ENCODE measurements around the gene PDZK1. TPM values are rescaled to one million over a fixed set of nuclear protein-coding genes. Genes with fewer than 3 reads are reported as not detected.

Gene PDZK1
- total and polyA plus RNA-seq, 2 of the 8 experiments (the other 6 are each of a cell fraction or from before 2014, with no cell fraction given): 0.17 TPM; not detected in 1

DNA sequence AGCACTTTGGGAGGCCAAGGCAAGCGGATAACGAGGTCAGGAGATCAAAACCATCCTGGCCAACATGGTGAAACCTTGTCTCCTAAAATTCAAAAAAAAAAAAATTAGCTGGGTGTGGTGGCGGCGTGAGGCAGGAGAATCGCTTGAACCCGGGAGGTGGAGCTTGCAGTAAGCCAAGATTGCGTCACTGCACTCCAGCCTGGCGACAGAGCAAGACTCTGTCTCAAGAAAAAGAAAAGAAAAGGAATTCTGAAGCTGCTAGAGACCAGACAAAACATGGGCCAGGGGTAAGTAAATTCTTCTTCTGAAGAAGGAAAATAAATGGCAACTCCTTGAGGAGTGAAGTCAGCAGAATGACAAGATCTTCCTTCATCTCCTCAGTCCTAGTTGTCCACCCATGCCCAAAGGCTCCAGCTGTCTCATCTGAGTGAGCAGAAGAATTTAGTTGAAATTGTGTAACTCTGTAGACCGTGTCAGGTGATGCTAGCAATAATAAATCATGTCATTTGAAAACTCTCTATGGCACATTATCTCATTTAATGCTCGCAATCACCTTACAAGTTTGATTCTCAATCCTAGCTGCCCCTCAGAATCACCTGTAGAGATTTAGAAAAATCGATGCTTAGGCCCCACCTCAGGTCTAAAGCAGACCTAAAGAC lies 14.3 kb downstream of the PDZK1 start:
- CTCF ChIA-PET (ENCODE audit: partially characterized antibody): interaction anchor here (0.9 to 1.4 kb wide), 2 partner anchors 29 to 157 kb away, joined by 3 read pairs; no protein-coding TSS in a partner anchor
- no peak for TF ChIP-seq TAF1 (IDR thresholded peaks at IDR 0.05; ENCODE audit: low read depth, low read length)
- TF ChIP-seq SRF (IDR thresholded peaks at IDR 0.05; ENCODE audit: low read depth, low read length): no peak
- no peak for TF ChIP-seq TBP (IDR thresholded peaks at IDR 0.05; ENCODE audit: low read depth, low read length)
- no peak for TF ChIP-seq BACH1 (IDR thresholded peaks at IDR 0.05; ENCODE audit: low read length)
- no peak for TF ChIP-seq MAFK (IDR thresholded peaks at IDR 0.05; ENCODE audit: low read depth, low read length)
- TF ChIP-seq, protein P1, sequence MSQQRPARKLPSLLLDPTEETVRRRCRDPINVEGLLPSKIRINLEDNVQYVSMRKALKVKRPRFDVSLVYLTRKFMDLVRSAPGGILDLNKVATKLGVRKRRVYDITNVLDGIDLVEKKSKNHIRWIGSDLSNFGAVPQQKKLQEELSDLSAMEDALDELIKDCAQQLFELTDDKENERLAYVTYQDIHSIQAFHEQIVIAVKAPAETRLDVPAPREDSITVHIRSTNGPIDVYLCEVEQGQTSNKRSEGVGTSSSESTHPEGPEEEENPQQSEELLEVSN (IDR thresholded peaks at IDR 0.05): no peak
- no peak for TF ChIP-seq RXRA (IDR thresholded peaks at IDR 0.05; ENCODE audit: insufficient read depth, low read depth, low read length)
- no peak for TF ChIP-seq ZNF274 (IDR thresholded peaks at IDR 0.05; ENCODE audit: borderline replicate concordance, extremely low read depth, low read length)
- TF ChIP-seq RFX5 (IDR thresholded peaks at IDR 0.05; ENCODE audit: borderline replicate concordance, low read depth, low read length): no peak
- no peak for TF ChIP-seq YY1 (IDR thresholded peaks at IDR 0.05; ENCODE audit: low read depth, low read length)
- TF ChIP-seq EGR1 (IDR thresholded peaks at IDR 0.05; ENCODE audit: borderline replicate concordance, low read depth, low read length): no peak
- no peak overlapping the region for H4K5ac ChIP-seq (ENCODE audit: insufficient read length, low read depth, low read length)

More for the DNA sequence above, 14.3 kb downstream of the PDZK1 start:
- H3K79me1 ChIP-seq (ENCODE audit: low read depth, low read length): no peaks in the 10 kb centered on the region
- POLR2A ChIA-PET (ENCODE audit: partially characterized antibody): no interaction called here
- H3K27me3 ChIP-seq (replicated peaks in 1 of 4; ENCODE audit: control insufficient read depth in 3 of 4, extremely low read depth in 1 of 4, insufficient read depth in 3 of 4, low read length in 3 of 4): no peaks in the 10 kb centered on the region
- no peak overlapping the region for H3K23ac ChIP-seq (ENCODE audit: insufficient read length)
- no peak overlapping the region for H4K8ac ChIP-seq (ENCODE audit: extremely low read depth, insufficient read depth, low read length)
- H2BK15ac ChIP-seq (ENCODE audit: low read length): no peak overlapping the region
- H4K91ac ChIP-seq (replicated peaks; ENCODE audit: insufficient read length, low read length): no peak overlapping the region
- no peak overlapping the region for H2BK5ac ChIP-seq (ENCODE audit: low read depth, low read length)
- no peak overlapping the region for H3K4me2 ChIP-seq (ENCODE audit: insufficient read depth in 1 of 2, low read depth in 2 of 2, low read length in 2 of 2)
- H4K20me1 ChIP-seq (replicated peaks in 1 of 2; ENCODE audit: control insufficient read depth in 1 of 2, insufficient read depth in 2 of 2, low read length in 2 of 2): no peaks in the 10 kb centered on the region
- no peaks in the 10 kb centered on the region for H3K23me2 ChIP-seq (ENCODE audit: low read depth, low read length)
- H2AK5ac ChIP-seq (ENCODE audit: low read depth, low read length): no peak overlapping the region
- no peaks in the 10 kb centered on the region for H3K9me3 ChIP-seq (ENCODE audit: insufficient read depth in 2 of 2, low read depth in 1 of 2, low read length in 1 of 2)
- H2BK20ac ChIP-seq (ENCODE audit: low read length): no peak overlapping the region
- no peak overlapping the region for H2AFZ ChIP-seq (ENCODE audit: low read length)
- no peak overlapping the region for H3K56ac ChIP-seq (replicated peaks; ENCODE audit: insufficient read length, low read depth, low read length)
- H3K79me2 ChIP-seq (ENCODE audit: control insufficient read depth in 1 of 2, insufficient read depth in 2 of 2, low read length in 2 of 2): no peaks in the 10 kb centered on the region
- DNase-seq (ENCODE audit: low read depth in 1 of 2, low spot score in 2 of 2) (no peak), FAIRE-seq (no peak)
- 84% methylated on average over 9 of the region's 11 CpGs; no CpG with 5 or more reads in 1 of the 2 experiments for WGBS, 2 experiments (ENCODE audit: extremely low coverage in 1 of 2, insufficient coverage in 1 of 2, insufficient read length in 1 of 2, insufficient replicate concordance in 2 of 2, low coverage in 1 of 2, low lambda C conversion rate in 2 of 2, missing lambda C conversion rate in 1 of 2)
- no peak overlapping the region for H3K27ac ChIP-seq (ENCODE audit: low read depth, low read length)
- H2BK12ac ChIP-seq (ENCODE audit: low read depth, low read length): no peak overlapping the region
- no peak overlapping the region for H2BK120ac ChIP-seq (replicated peaks; ENCODE audit: low read depth, low read length)
- H3K14ac ChIP-seq (ENCODE audit: insufficient read length): no peak overlapping the region
- H3K36me3 ChIP-seq (ENCODE audit: control insufficient read depth in 2 of 4, insufficient read depth in 4 of 4, low read length in 3 of 4): no peaks in the 10 kb centered on the region
- H3K4me1 ChIP-seq (replicated peaks in 1 of 4; ENCODE audit: control insufficient read depth in 3 of 4, insufficient read depth in 4 of 4, low read length in 3 of 4): peaks cover 0 to 3% (median under 1%) of the 10 kb centered on the region in 4 experiments; a peak in 2 of 7 replicates
- no peak overlapping the region for H3K4ac ChIP-seq (replicated peaks; ENCODE audit: insufficient read length, low read depth, low read length)
- H3K4me3 ChIP-seq (ENCODE audit: extremely low read depth in 1 of 4, insufficient read depth in 2 of 4, low read depth in 3 of 4, low read length in 4 of 4): no peak overlapping the region
- H3K9ac ChIP-seq (replicated peaks in 1 of 4; ENCODE audit: extremely low read depth in 1 of 4, low read depth in 3 of 4, low read length in 3 of 4): no peak overlapping the region
- no peak overlapping the region for H3K18ac ChIP-seq (ENCODE audit: extremely low read depth, low read length)
